ENCODE data around the gene SSTR5.
"Not testable (repeated sequence)": the region's sequence is repeated elsewhere in the genome, so short reads cannot be mapped to it uniquely, and the experiment has no call there.

Gene SSTR5

DNA sequence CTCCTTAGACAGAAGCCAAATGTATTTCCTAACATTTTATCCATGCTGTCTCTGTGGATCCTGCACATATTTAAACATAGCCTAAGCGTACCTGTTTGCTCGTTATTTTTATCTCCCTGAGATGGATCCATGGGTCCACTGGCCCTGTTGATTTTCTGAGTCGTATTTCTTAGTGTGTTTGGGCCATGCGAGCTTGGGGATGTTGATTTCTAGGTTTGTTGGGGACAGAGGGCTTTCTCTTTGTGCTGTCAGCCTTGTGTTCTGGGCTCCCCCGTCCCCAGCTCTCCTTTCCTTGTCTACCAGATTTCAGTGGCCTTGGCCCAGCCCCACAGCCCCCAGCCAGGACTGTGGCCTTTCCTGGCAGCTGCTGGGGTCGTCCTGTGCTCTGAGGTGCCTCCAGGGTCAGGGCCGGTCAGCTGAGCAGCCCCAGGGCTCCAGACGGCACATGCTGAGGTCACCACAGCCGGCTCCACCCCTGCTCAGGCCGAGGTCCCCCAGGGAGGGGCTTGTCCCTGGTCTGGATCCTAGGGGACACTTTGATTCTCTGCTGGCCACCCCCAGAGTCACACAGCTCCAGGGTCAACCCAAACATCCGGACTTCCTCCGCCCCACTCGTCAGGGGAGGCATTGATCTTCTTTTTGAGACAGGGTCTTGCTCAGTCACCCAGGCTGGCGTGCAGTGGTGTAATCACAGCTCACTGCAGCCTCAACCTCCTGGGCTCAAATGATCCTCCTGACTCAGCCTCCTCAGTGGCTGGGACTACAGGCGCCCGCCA lies 4.4 kb downstream of the SSTR5 start:
- no peak for DNase-seq

DNA sequence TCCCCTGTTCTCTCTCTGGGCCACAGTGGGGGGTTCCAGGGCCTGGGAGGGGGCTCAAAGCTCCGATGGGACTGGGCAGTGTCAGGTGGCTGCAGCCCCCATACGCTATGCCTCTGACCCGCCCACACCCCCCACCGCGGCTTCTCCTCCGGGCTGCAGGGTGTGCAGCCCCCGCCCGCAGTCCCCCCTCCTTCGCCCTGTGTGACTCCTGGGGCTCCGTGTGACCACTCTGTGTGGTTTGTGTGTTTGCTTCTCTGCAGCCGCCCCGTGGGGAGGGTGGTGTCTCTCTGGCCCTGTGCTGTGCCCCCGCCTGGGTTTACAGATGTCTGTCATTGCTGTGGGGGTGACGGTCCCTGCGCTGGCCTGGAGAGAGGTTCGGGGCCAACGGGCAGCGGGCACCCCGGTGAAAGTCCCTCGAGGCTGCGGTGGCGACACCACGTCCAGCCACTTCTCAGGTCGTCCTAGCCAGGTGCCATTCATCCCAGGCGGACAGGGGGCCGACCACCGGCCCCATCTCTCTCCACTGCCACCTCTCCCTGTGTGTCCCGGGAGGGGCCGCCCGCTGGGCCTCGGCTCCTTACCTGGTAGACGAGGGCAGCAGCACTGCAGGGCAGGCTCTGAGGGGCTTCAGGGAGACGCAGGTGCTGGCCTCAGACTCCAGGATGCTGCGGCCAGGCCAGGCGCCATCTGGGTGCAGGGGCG lies 5.5 kb downstream of the SSTR5 start:
- DNase-seq, result no peak

DNA sequence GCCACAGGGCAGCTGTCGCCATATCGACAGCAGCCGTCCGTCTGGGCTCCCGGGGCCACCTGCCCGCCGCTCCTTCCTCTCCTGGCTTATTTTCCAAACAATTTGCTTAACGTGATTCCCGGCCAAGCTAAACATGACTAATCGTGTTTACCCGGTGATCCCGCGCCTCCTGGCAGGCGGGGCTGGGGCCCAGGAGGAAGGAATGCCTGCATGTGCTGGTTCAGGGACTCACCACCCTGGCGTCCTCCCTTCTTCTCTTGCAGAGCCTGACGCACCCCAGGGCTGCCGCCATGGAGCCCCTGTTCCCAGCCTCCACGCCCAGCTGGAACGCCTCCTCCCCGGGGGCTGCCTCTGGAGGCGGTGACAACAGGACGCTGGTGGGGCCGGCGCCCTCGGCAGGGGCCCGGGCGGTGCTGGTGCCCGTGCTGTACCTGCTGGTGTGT lies 6.1 kb downstream of the SSTR5 start:
- no peak for DNase-seq

DNA sequence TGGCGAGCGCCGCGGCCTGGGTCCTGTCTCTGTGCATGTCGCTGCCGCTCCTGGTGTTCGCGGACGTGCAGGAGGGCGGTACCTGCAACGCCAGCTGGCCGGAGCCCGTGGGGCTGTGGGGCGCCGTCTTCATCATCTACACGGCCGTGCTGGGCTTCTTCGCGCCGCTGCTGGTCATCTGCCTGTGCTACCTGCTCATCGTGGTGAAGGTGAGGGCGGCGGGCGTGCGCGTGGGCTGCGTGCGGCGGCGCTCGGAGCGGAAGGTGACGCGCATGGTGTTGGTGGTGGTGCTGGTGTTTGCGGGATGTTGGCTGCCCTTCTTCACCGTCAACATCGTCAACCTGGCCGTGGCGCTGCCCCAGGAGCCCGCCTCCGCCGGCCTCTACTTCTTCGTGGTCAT lies 6.8 kb downstream of the SSTR5 start:
- no peak for DNase-seq

DNA sequence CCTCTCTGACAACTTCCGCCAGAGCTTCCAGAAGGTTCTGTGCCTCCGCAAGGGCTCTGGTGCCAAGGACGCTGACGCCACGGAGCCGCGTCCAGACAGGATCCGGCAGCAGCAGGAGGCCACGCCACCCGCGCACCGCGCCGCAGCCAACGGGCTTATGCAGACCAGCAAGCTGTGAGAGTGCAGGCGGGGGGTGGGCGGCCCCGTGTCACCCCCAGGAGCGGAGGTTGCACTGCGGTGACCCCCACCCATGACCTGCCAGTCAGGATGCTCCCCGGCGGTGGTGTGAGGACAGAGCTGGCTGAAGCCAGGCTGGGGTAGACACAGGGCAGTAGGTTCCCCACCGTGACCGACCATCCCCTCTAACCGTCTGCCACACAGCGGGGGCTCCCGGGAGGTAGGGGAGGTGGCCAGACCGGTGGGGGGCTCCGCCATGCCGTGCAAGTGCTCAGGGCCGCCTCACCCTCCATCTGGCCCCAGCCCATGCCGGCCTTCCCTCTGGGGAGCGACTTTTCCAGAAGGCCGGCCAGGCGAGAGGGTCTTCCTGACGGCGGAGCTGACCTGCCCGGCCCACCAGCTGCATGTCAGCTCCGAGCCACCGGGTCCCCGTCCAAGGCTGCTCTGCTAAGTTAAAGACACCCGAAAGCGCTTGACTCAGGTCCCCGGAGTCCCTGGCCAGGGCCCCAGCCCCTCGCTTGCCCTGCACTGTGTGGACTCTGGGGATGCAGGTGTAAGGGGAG lies 7.4 kb downstream of the SSTR5 start:
- no peak for DNase-seq

DNA sequence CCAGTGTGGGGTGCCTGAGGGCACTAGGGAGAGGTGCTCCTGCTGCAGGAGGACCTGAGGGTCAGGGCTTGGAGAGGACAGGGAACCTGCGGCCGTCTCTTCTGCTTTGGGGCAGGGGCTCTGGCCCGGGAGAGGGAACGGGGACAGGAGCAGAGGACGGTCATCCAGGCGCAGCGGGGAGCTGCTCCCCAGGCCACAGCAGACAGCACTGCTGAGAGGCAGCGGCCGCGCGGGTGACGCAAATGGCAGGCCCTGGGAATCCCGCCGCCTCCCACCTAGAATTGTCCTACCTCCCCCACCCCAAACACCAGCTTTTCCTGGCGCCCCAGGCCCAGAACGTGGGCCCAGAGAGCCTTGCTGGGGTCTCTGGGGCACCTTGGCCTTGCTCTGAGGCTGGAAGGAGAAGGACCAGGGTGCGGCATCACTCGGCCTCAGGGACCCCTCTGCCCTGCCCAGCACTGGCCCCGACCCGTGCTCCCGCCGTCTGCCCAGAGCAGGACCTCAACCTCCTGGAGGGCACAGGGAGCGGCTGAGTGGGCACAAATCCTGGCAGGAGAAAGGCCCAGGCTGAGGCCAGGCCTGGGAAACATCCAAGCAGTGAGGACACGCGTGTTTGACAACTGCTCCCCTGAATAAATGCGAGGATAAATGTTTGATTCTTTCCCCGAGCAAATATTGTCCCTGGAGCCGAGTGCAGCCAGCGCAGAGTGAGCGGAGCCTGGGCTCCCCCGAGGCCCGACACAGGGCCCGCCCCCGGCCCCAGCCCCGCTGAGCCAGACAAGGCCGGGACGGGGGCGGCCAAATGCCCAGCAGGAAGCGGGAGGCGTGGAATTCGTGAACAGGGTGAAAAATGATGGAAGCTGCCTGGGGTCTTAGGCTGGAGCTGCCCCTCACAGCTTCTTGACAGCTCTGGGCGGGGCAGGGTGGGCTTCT lies 8.5 kb downstream of the SSTR5 start:
- no peak for DNase-seq

DNA sequence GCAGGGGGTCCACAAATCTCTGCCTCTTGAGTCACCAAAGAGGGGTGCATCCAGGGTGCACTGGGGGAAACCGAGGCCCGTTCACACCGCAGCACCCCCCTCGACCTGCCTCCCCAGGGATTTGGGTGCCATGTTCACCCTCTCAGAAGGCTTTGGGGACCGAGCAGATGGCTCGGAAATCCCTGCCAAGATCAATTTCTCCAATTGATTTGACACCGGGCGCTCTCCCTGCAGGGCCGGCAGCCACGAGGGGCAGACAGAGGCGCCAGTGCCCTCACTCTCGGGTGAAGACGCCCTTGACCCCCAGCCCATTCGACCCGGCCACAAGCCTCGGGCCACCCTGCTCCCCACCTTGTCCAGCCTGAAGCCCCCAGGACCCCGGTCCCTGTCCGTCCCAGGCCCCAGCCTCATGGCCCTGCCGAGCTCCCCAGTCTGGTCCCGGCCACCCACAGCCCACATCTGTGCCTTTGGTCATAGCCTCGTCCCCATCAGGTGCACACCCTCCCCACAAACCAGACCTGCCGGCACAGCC lies 9.3 kb downstream of the SSTR5 start:
- DNase-seq, result no peak

DNA sequence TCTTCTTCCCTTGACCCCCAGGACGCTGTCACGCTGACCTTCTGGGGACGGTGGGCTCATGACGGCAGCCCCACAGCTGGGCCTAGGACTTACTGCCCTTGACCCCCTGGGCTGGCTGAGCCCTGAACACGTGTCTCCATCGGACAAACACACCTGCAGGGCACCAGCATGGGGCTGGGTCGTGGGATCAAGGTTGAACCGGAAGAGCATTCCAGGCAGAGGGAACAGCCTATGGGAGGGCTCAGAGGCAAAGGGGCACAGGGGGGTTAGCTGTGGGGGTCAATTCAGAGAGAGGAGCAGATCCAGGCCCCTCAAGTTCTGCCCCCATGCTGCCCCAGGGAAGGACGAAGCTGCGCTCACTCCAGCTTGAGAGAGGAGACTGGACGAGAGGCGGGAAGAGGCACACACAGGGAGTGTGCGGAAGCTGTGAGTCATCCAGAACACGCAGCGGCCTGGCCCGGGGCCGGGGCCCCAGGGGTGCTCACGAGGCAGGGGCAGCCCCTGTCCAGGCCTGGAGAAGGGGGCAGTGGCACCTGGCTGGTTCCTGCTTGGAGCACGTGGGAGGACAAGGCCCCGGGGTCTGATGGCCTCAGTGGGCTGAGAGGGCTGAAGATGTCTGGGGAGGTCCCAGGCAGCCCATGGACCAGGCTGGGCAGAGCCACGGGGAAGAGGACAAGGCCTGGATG lies 9.9 kb downstream of the SSTR5 start:
- DNase-seq, result no peak

DNA sequence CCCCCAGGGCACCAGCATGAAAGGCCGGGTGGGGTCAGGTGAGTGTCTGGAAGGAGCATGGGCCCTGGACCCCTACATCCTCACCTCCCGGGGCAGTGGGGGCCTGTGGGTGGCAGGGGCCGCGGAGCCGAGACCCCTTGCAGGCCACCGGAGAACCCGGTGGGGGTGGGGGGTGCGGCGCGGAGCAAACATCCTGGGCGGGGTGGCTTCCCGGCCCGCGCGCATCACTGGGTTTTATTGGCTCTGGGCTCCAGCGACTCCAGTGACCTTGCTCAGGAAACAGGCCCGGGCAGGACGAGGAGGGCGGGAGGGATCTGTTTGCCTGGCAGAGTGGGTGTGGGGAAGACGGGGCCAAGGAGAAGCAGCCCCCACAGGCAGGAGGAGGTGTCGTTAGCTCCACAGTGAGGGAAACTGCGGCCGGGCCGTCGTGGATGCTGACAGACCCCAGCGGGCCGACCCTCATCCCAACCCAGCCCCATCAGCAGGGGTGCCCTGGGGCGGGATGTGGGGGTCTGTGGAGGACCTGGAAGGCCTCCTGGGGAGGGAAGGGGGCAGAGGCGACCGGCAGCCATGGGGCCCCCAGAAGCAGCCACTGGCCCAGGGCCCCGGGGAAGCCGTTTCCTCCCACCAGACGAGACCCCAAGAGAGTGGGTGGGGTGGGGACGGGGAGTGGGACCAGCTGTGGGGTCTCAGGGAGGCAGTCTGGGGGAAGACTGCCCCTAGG lies 10.6 kb downstream of the SSTR5 start:
- DNase-seq, result no peak

DNA sequence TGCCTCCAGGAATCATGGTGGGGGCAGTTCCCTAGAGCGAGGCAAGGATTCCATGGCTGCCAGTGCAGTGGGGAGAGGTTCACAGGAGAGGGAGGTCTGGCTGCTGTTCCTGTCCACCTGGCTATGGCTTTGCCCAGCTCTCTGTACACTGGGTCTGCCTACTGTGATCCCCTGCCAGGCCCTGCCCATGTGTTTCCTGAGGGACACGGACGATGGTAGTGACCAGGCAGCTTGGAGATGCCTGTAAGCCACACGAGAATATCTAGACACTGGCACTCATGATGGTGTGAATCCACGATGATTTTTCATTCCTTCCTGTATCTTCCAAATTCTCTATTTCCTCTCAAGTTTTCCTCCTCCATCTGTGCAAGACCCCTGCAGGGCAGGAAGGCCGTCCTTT lies 12.4 kb downstream of the SSTR5 start:
- DNase-seq, result no peak

DNA sequence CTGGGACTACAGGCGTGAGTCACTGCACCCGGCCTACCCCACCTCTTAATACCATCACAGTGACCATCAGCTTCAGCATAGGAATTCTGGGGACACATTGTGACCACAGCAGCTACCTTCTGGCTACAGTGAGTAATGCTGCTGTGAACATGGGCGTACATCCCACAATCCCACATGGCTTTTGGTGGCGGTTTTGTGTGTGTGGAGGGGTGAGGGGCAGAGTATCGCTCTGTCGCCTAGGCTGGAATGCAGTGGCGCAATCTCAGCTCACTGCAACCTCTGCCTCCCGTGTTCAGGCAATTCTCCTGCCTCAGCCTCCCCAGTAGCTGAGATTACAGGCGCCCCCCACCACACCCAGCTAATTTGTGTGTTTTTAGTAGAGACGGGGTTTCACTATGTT lies 13.9 kb downstream of the SSTR5 start:
- DNase-seq, result not testable (repeated sequence)

DNA sequence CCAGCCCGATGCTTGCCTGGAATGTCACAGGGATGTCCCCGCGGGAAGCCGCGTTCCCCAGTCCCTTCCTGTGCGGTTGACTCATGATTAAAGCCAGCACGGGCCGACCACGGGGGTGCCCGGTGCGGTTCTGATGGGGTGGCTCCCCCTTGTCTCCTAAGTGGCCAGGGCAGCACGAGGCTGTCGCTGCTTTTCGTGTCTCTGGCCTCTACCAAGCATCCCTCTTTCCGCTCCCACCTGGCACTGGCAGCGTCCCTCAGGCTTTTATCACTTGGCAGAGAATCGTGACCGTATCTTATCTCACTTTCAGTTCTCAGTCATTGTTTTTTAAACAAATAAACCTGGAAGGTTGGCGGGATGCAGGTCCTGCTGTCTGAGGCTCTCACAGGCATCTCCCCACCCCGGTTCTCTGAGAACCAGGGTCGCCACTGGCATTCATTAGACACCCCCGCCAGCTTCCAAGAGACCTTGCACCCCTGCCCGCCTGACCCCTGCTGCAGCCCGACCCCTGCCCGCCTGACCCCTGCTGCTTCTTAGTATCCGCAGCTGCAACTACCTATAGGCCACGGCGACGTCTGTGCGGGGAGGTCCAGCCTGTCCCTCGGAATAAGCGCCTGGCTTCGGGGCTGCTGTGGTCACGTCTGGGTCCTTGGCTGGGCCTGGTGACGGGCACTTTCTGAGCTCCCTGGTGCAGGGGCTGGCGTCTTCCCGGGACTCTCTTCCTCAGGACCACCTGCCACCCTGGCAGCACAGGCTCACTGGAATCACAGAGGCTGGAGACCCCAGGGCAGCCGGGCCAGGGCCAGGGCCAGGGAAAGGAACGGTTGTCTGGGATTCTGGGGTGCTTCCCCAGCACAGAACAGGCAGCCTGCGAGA lies 16.0 kb downstream of the SSTR5 start:
- no peak for DNase-seq

DNA sequence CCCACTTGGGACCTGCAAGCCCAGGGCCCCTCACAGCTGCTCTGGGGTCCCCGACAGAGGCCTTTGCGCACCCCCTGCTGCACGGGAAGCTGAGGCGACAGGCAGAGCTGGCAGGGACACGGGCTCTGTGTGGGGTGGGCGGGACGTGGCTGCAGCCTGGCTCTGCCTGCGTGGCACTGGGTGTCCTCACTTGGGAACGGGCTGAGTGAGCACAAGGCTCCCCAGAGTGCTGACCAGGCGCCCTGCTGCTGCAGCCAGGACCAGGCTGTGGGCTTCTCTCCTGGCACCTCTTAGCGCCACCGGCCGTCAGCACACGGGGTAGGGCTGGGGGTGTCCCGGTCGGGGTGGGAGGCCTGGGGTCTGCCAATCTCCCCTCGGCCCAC lies 16.9 kb downstream of the SSTR5 start:
- no peak for DNase-seq

DNA sequence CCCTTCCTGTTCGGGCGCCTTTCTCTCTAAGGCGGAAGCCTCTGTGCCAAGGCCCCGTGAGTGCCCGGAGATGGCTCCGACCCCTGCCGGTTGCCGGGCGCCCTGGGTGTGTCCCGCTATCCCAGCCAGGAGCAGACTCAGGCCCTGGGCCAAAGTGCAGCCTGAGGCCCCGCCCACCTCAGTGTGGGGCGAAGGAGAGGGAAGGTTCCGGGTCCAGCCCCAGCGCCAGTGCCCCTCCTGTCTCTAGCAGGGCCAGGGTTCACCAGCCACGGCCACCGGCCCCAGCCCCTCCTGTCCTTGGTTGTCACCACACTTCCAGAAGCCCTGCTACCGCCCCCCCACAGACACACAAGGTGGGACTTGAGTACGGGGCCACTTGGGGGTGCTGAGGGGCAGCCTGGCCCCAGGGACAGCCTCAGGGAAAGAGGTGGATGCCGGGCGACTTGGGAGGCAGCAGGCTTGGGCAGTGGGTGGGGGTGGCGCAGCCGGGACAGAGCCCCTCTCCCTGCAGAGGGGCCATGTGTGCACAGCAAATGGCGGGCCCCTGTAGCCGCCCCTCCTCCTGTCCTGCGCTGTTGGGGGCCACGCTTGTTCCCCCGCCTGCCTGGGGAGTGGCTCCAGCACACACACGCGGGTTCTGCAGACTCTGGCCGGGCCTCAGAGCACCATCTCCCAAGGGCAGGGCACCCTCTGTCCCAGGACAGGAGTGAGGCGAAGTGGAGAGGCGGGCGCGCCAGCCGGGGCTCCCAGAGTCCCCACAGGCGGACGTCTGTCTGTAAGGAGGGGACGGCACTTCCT lies 17.5 kb downstream of the SSTR5 start:
- DNase-seq, result no peak

DNA sequence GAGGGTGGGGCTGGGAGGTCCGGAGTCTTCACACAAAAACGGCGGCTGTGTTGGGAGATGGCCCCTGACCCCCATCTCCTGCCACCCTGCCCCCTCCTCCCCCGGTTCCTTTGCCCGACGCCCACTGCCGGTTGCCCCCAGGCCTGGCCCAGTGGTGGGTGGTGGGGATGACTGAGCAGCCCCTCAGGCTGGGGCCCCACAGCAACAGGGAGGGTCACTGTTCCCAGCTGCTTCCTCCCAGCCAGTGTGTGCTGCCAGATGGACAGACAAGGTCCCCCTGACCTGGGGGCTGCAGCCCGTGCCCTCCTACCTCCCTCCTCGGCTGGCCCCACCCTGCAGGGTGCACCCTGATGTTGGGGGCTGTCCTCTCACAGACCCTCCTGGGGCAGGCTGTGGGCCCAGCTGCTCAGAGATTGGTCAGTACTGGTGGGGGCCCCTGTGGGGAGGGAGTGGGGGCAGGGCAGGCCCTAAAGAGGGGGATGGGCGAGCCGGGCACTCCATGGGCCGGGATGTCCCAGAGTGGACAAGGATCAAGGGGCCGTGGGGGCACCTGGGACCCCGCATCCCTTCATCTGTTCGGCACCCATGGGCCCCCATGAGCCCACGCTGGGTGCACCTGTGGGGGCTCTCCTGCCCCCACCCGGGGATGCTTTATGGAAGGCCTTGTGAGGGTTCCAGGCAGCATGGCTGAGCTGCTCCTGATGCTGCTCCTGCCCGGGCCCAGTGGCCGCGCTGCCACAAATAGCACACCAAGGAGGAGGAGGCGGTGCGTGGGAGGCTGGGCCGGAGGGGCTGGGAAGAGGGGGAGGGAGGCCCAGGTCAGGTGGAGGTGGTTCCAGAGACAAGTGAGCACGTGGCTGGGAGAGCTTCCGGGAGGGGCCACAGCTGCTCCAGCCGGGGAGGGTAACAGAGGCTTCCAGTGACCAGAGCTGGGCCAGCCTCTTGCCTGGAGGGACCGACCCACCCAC lies 18.4 kb downstream of the SSTR5 start:
- no peak for DNase-seq

DNA sequence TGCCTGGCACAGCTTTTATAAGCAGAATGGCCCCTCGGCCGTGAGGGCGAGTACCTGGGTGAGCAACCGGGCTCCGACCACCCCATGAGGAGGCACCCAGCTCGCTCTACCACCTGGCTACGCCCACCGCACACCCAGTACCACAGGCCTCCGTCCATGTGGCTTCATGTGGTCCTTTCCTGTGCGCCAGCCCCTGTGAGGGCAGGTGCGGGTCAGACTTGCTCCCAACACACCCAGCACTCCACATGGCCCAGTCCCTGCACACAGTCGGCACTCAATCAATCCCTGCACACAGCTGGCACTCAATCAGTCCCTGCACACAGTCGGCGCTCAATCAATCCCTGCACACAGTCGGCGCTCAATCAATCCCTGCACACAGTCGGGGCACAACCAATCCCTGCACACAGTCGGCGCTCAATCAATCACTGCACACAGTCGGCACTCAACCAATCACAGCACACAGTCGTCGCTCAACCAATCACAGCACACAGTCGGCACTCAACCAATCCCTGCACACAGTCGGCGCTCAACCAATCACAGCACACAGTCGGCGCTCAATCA lies 19.5 kb downstream of the SSTR5 start:
- DNase-seq, result no peak

DNA sequence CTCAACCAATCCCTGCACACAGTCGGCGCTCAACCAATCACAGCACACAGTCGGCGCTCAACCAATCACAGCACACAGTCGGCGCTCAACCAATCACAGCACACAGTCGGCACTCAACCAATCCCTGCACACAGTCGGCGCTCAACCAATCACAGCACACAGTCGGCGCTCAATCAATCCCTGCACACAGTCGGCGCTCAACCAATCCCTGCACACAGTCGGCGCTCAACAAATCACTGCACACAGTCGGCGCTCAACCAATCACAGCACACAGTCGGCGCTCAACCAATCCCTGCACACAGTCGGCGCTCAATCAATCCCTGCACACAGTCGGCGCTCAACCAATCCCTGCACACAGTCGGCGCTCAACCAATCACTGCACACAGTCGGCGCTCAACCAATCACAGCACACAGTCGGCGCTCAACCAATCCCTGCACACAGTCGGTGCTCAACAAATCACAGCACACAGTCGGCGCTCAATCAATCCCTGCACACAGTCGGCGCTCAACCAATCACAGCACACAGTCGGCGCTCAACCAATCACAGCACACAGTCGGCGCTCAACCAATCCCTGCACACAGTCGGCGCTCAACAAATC lies 20.2 kb downstream of the SSTR5 start:
- not testable (repeated sequence) for DNase-seq

Data from activated CD4-positive, alpha-beta T cell treated with anti-CD3 and anti-CD28 coated beads, Interleukin-10, Interleukin-2, amounts not matched to agents 100 ng/mL and 50 ng/mL, durations not matched to agents 16 hours and 8 hours (primary cell).